Inferior parietal cortex (tissue), 1 donor: ENCODE results near the gene SLC24A3.

Source experiments
- DNase-seq: peaks from one replicate; pipeline ENCODE4 v3.0.0-alpha.2; 2016; ENCODE audit errors: extremely low spot score

SLC24A3 gene

DNA sequence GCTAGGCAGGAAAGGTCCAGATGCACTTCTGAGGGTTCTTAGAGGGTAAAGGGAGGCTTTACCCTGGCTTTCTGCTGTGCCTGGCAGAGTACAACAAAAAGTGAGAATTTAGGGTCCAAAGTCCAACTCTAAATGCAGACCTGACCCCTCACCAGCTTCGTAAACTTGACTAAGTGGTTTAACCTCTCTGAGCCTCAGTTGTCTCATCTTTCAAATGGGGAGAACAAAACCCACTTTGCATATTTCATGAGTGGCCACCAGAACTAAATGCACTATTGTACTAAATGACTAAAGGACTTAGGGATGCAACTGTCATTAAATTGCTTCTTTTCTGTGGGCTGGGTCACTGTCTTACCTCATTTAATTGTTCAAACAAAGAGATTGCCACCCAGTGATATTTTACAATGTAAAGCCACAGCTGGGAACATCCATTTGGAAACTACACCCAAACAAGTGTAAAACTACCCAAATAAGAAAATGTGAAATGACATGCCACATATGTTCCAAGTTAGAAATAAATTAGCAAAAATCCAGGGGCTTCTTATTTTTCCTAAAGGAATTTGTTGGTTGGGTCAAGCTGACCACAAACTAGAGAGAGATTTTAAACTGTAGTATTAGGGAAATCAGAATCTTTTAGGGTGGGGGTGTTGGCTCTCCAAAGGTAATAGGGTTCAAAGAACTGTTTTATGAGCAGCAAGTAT lies 497.3 kb downstream of the SLC24A3 start:
- no peak for DNase-seq

DNA sequence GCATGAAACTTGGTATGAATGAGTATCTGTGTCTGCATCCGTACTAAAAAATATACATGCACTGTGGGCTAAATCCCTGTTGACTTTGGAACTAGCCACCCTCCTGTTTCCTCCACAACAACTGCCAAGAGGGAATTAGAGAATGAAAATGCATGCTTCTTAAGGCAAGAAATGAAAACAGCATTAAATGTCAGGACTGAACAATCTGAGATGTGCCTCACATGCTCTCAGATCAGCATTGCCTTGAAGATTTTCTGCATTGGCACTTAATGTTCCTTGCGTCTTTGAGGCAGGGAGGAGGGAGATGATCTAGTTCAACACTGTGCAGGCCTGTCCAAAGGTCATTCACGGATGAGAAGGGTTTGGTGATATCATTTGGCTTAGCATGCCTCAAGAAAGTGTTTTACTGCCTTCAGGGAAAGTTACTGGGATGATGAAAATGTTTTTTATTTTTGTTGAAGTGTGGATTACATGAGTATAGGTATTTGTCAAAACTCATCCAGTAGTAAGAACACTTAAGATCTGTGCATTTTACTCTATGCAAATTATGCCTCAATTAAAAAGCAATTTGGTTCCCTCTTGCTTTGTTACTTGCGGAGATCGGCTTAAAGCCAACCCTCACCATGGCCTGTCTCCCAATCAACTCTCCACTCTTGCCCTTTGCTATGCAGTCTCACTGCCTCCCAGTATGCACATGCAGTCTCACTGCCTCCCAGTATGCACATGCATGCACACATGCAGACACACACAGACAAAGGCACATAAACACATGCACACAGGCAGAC lies 498.1 kb downstream of the SLC24A3 start:
- no peak for DNase-seq

DNA sequence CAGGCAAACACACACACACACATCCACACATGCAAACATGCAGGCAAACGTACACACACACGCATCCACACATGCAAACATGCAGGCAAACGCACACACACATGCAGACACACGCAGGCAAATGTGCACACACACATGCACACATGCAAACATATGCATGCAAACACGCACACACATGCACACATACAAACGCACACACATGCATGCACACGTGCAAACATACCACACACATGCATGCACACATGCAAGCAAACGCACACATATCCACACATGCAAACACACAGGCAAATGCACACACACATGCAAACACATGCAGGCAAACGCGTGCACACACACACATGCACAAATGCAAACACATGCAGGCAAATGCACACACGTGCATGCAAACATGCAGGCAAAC lies 498.7 kb downstream of the SLC24A3 start:
- DNase-seq, result no peak

DNA sequence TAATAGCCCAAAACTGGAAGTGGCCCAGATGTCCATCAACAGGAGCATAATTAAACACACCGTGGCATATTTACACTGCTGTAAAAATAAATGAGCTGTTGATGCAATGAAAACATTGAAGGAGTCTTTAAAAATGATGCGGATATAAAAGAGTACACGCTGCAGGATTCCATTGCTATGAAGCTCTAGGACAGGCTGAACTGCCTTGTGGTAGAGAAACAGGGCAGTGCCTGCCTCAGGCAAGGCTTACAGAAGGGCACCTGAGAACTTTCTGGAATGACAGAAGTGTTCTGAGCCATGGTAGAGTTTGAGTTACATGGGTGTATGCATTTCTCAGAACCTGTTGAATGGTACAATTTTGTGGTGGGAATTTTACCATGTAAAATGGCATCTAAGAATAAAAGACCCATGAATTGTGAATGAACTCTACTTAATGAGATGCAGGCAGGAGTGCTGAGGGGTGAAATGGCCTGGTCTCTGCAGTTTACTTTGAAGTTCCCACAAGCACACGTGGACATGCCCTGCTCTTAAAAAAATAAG lies 500.3 kb downstream of the SLC24A3 start:
- DNase-seq, result no peak

DNA sequence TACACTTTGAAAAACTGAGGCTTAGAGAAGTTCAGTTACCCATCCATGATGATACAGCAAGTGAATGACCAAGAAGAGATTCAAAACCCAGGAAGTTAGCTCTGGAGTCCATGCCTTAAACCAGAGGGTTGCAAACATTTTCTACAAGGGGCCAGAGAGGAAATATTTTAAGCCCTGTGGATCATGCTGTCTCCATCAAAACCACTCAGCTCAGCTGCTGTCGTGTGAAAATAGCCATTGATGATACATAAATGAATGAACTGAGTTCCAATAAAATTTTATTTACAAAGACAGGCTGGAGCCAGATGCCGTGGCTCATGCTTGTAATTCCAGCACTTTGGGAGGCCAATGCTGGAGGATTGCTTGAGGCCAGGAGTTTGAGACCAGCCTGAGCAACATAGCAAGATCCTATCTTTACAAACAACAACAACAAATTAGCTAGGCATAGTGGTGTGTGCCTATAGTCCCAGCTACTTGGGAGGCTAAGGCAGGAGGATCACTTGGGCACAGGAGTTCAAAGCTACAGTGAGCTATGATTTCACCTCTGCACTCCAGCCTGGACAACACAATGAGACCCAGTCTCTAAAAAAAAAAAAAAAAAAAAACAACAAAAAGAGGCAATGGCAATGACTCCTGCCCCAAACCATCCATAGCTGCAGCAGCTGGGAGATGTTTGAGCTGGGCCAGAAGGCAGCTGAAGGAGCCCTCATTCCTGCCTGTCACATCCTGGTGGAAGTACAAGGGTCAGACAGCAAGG lies 501.6 kb downstream of the SLC24A3 start:
- DNase-seq, result no peak

DNA sequence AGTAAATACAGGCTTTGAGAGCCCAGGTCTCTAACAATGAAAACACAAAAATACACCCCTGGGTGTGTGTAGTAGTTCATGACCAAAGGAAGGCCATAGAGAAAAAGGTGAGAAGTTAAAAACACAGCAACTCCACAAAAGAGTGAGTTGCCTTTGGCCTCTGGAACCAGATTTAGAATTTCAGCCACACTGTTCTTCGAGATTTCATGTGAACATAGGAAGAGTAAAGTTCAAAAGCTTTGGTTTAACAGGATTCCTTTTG lies 502.1 kb downstream of the SLC24A3 start:
- DNase-seq, result no peak

DNA sequence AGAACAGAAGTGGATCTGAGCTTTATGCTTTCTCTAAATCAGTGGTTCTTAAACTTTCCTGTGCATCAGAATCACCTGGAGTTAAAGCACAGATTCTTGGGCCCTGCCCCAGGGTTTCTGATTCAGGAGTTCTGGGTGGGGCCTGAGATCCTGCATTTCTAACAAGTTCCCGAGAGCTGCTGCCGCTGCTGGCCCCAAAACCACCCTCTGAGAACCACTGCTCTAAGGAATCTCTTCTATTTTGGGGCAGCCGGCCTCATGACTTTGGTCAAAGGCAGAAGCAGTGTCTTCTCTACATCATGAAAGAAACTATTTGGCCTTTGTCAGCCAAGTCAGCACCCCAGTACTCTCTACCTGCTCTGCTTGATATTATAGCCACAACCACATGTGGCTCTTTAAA lies 503.5 kb downstream of the SLC24A3 start:
- DNase-seq, result no peak

DNA sequence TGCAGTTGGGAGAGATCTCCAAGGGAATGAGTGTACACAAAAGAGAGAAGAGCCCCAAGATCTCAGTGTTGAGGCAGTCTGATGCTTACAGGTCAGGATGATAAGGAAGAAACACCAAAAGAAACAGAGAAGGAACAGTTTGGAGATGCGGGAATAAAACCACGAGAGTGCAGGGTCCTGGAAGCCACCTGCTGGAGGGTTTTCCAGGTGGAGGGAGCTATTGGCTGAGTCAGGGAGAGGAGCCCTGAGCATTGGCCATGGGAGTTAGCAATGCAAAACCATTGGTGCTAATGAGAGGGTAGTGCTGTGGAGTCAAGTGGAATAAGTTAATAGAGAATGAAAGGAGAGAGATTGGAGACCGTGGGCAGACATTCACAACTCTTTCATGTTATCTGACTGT lies 506.4 kb downstream of the SLC24A3 start:
- no peak for DNase-seq

DNA sequence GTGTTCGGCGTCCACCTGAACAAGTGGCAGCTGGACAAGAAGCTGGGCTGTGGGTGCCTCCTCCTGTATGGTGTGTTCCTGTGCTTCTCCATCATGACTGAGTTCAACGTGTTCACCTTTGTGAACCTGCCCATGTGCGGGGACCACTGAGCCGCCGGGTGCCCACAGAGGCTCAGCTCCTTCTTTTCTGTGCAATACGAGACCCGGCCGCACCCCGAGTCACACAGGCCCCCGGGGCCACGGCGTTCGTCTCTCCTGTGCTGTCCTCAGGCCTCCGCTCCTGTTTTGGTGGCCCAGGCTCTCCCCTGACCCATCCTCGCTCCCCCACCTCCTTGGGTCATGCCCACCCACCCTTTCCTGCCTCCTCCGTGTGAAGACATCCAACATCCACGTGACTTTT lies 508.5 kb downstream of the SLC24A3 start:
- DNase-seq, result no peak

DNA sequence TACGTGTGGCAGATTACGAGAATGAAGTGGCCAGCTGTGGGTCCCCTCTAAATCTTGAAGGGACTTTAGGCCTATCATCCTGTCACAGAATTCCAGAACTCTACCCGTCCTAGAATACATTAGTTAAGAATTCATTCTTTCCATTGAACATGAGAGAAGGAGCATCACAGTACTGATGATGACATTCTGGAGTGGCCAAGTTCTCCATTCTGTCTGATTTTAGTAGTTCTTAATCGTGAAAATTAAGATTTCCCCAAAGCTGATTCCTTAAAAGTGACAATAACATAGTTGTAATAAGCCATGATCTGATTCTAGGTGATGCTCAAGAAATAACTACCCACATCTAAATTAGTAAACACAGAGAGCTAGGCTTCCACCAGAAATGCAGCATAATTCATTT lies 510.6 kb downstream of the SLC24A3 start:
- DNase-seq, result no peak

DNA sequence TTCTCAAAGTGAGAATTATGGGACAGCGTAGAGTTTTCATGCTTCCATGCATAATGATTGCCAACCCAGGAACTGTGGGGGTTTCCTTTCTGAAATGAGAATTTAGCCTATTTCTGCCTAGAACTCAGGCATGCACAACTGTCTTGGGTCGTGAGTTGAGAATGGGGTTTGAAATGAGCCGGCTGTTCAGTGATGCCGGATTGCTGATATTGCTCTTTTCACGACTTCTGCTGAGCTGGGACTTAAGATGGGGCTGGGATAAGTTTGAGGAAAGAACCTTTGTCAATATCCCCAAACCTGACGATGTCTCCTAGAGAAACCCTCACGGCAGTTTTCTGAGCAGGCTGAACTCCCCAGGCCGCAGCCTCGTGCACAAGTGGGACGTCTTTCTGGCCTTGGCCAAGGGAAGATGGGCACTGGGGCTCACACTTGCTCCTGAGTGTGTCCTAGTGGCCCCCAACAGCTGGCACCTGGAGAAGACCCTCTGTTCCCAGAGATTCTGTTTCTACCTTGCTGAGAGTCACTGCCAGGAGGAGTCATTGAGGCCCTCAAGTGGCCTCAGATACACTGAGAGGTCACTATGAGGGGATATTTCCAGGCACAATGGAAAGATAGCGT lies 511.5 kb downstream of the SLC24A3 start:
- DNase-seq, result no peak

DNA sequence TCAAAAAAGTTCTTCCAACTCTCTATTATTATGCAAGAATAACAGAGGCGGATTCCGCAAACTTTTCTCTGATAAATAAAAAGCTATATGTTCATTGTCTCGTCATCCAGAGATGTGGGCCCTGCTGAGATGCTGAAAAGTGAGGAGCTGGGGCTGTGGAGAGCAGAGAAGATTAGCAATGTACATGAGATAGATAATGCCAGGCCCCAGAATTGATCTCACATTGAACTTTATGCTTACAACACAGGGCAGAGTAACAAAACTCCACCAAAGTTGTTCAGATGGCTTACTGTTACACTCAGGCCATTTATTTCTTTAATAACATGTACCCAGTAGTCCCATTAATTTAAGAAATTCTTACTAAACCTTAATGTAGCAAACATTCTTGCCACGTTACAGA lies 512.9 kb downstream of the SLC24A3 start:
- DNase-seq, result no peak

DNA sequence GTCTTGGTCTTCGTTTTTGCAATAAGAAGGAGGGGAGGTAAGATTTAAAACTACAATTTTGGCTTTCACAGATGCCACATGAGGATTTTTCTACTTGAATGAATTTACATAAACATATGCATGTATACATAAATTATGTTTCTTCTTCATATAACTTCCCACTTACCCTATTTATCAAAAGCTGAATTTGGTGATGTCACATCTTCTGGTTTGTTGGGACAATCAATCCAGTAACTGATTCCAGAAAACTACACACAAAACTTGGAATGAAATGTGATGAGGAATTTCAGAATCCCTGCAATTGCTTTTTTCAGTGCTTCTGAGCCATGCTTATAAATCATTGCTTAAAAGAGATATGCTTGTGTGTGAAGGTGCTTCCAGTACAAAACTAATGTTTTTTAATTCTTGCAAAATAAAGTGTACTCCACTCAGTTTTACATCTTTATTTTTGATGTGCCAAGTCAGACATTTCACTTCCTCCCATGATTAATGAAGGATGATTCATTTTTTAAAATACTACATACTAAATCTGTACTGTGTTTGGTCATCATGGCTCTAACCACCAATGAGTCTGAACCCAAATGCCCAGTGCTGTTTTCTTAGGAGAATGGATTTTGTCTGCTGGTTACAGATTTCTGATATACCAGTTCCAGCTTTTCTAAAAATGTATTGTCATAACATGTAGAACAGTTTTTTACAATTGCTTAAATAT lies 513.5 kb downstream of the SLC24A3 start:
- DNase-seq, result no peak

DNA sequence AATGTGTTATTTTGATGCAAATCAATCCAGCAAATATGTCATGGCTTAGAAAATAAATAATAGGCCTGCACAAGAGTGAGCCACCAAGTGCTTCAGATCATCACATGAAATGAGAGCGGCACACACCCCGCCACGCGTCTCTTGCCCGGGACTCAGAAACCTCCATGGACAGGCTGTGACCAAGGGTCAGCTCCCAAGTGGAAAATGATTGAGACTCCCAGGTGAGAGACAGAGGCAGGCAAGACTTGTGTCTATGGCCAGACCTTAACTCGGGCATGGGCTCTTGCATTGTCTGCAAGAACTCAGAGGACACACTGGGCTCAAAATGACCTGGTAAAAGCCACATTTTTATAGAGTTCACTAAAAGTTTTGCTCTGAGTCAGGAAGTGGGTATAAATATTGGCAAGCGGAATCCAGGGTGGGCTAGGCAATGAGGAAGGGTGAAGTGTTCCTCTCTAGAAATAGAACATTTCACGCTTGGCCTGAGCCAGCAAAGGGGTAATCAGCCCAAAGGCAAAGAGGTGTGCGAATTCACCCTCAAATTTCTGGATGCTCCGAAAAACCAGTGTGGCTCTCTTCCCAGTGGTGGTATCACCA lies 514.9 kb downstream of the SLC24A3 start:
- DNase-seq, result no peak

DNA sequence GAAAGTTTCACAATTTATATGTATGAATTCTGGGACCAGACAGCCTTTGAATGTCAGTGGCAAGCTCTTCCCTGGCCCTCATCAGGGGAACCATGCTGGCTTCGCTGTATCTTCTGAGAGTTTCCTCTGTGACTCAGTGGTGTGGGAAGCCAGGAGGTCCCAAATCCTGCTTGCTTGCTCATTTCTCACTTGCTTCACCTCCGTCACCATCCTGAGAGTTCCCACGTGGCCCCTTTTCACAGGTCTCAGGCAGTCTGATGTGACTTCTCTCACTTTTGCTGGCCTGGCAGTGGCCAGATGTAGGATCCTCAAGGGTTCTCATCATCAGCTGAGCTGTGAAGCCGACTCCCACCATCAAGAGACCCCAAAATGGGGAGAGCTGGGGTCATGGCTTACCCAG lies 517.2 kb downstream of the SLC24A3 start:
- DNase-seq, result no peak

DNA sequence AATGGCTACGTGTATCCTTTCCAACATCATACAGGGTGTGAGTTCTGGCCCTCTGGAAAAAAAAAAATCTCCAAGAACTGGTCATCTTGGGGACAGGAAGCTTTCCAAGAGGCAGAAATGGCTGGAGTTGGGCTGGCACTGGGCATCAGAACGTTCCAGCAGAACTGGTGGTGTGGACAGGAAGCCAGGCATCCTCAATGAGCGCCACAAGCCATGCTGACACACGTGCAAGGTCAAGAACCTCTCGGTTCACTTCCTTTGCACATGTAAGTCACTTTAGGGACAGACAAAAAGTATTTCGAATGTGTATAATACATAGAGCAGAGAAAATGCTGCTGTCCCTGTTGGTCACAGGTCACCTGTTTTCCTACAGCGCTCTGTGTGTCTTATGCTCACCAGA lies 518.3 kb downstream of the SLC24A3 start:
- no peak for DNase-seq

DNA sequence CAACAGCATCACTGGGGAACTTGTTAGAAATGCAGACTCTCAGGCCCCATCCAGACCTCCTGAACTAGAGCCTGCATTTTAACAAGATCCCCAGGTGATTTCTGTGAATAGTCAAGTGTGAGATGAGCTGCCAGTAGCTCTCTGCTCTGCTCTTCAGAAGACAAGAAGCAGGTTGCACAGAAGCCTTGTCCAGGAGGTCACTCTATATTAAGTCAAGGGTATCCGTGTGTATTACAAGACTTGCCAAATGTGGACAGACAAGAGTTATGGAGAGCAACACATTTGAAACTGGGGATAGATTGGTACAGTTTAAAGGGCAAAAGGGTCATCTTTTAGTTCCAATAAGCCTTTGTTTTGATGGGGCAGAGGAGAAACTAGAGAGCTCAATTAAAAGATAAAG lies 522.4 kb downstream of the SLC24A3 start:
- DNase-seq, result no peak

DNA sequence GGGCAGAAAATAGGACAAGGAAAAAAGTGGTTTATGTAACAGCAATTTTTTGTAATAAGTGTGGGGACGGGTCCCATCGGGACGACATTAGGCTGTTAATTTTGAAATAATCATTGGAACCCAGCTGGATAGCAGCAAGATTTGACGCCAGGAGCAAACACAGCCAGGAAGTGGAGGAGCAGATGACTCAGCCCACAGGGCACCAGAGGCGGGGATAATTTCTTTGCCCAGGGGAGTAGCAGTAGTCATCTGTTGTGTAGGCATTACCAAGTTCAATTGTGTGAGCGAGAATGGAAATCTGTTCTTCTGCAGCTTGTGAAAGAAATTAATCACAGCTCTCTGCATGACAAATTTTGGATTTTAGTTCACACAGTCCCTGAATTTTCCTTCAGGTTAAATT lies 523.0 kb downstream of the SLC24A3 start:
- DNase-seq, result peak; percentile 42

DNA sequence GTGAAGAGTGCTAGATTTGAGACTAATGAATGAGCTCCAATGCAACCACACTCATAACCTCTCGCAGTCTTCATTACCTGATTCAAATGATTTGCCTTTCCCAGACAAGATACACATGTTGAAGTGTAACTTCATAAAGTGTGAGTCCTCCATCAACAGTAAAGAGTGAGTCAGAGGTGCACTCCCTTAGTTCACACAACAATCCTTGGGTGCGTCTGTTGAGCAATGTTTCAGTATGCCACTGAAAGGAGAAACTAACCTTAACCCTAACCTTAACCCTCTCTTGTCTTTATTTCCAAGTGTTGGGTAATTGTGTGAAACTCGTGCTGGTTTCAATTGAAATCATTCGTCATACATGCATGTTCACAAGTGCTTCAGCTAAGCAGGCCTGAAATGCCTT lies 524.6 kb downstream of the SLC24A3 start:
- no peak for DNase-seq

DNA sequence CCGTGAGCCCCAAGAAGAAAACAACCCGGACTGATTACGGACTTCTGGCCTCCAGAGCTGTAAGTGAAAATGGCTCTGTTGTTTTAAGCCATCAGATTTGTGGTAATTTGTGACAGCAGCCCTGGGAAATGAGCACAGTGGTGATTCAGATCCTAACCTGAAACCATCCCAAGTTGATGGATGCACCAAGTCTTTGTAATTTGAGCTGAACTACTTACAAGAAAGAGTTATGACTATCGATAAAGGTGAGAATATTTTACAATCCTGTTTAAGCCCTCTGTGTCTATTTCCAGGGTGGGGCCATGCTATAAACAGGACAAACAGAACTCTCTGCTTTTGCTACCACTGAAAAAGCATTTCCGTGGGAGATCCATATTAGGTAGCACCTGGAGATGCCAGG lies 526.5 kb downstream of the SLC24A3 start:
- no peak for DNase-seq

DNA sequence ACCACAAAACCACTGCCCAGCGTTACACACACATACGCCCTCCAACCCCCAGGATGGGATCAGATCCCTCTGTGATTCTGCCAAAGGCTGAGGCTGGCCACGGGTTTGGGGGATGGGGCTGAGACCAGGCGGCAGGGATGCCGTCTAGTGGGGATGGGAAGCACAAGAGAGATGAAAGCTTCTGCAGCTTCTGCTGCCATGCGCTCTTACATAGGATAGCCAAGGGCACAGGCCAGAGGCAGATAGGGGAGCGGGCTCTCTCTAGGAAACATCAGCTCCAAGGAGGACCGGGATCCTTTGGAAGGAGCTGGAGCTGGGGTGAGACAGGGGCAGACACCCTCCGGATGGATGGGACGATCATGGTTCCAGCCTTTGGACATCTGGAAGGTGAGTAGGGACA lies 526.9 kb downstream of the SLC24A3 start:
- no peak for DNase-seq
